Type B pancreatic cell (in vitro differentiated cells): ENCODE measurements around the gene DNAJC28. TPM values are rescaled to one million over a fixed set of nuclear protein-coding genes. Genes with fewer than 3 reads are reported as not detected.
"Not testable (repeated sequence)": the region's sequence is repeated elsewhere in the genome, so short reads cannot be mapped to it uniquely, and the experiment has no call there.

Source experiments
- DNase-seq: peaks from one replicate; pipeline ENCODE4 v3.0.0; 2021; ENCODE audit warnings: mixed read lengths; ENCODE audit not compliant: unreplicated experiment; ENCODE audit errors: extremely low spot score
- H3K27ac Mint-ChIP-seq: 2 replicates; pipeline ENCODE4 v1.8.0; 2021; ENCODE audit warnings: mild to moderate bottlenecking, mixed read lengths
- H3K27me3 Mint-ChIP-seq: 2 replicates; pipeline ENCODE4 v1.8.0; 2021; ENCODE audit warnings: mixed read lengths
- H3K36me3 Mint-ChIP-seq: 2 replicates; pipeline ENCODE4 v1.8.0; 2021; ENCODE audit warnings: mixed read lengths
- H3K4me1 Mint-ChIP-seq: one replicate; pipeline ENCODE4 v1.8.0; 2021; ENCODE audit warnings: mixed read lengths; ENCODE audit not compliant: unreplicated experiment
- H3K4me3 Mint-ChIP-seq: 2 replicates; pipeline ENCODE4 v1.8.0; 2021; ENCODE audit warnings: mild to moderate bottlenecking, mixed read lengths
- H3K9me3 Mint-ChIP-seq: 2 replicates; pipeline ENCODE4 v1.8.0; 2021; ENCODE audit warnings: mixed read lengths
- CTCF ChIP-seq: fragments of 200-600 bp; sonication (generic); conservative IDR thresholded peaks from 2 replicates; pipeline ENCODE4 v1.5.0; 2021; ENCODE audit warnings: antibody characterized with exemption, mild to moderate bottlenecking
- total RNA-seq: library from RNA; stranded (reverse); gene quantifications from 2 replicates; pipeline ENCODE4 v1.2.1, GENCODE V29; 2021; ENCODE audit warnings: low replicate concordance

Gene DNAJC28
- total RNA-seq, 1 donor from 2014 or later: 3.0 TPM

- DNase-seq: no peak
- H3K4me3 Mint-ChIP-seq: no peak overlapping the region
- H3K9me3 Mint-ChIP-seq: peaks cover 4% of the 10 kb centered on the region
- H3K27me3 Mint-ChIP-seq: no peaks in the 10 kb centered on the region
- TF ChIP-seq CTCF: no peak
- peaks cover 11% of the 10 kb centered on the region for H3K36me3 Mint-ChIP-seq
- H3K27ac Mint-ChIP-seq: no peak overlapping the region
- peaks cover 2% of the 10 kb centered on the region for H3K4me1 Mint-ChIP-seq
Measured at GRCh38 chr21:33473344-33473743, 18.2 kb downstream of the DNAJC28 start.

- Mint-ChIP-seq H3K4me3 (no peak overlapping the region), H3K27ac (no peak overlapping the region), H3K36me3 (peaks cover 9% of the 10 kb centered on the region), H3K9me3 (peaks cover 4% of the 10 kb centered on the region), H3K27me3 (no peaks in the 10 kb centered on the region), H3K4me1 (no peaks in the 10 kb centered on the region)
- TF ChIP-seq CTCF: no peak
- no peak for DNase-seq
Measured at GRCh38 chr21:33470701-33471100, 20.8 kb downstream of the DNAJC28 start.

DNA sequence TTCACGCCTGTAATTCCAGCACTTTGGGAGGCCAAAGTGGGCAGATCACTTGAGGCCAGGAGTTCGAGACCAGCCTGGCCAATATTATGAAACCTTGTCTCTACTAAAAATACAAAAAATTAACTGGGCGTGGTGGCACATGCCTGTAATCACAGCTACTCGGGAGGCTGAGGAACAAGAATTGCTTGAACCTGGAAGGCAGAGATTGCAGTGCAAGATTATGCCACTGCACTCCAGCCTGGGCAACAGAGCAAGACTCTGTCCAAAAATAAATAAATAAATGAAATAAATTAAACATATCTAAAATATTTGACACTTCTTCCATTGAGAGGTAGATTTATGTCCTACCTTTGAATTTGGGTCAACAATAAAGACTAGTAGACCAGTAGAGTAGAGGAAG is 22.3 kb downstream of the DNAJC28 start:
- DNase-seq: not testable (repeated sequence)

DNA sequence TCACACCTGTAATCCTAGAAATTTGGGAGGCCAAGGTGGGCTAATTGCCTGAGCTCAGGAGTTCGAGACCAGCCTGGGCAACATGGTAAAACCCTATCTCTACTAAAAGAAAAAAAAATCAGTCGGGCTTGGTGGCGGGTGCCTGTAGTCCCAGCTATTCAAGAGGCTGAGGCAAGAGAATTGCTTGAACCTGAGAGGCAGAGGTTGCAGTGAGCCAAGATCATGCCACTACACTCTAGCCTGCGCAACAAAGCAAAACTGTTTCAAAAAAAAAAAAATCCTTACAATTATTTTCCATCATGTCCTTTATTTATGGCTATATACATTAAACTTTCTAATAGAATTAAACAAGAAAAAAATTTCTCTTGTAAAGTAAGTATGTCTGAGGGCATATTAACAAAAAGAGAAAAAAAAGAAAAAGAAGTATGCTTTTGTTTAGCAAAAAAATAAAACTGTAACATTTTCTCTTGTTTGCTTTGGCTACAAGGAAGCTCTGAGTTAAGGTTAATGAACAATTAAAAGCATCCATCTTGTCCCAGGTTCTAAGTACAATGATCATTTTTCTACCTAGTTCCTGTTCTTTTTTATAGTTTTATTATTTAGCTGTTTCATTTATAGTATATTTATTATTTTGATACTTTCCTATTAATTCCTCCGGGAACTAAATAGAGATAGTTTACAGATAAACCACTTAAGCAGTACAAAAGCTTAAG is 29.8 kb downstream of the DNAJC28 start:
- Mint-ChIP-seq H3K36me3 (peaks cover 5% of the 10 kb centered on the region), H3K4me1 (no peaks in the 10 kb centered on the region), H3K27me3 (no peaks in the 10 kb centered on the region), H3K4me3 (no peak overlapping the region), H3K27ac (no peak overlapping the region), H3K9me3 (no peaks in the 10 kb centered on the region)
- no peak for TF ChIP-seq CTCF
- no peak for DNase-seq

More for the DNA sequence above, 22.3 kb downstream of the DNAJC28 start:
- not testable (repeated sequence) for H3K4me1 Mint-ChIP-seq, H3K36me3 Mint-ChIP-seq, H3K27me3 Mint-ChIP-seq, H3K27ac Mint-ChIP-seq, H3K4me3 Mint-ChIP-seq, H3K9me3 Mint-ChIP-seq

DNA sequence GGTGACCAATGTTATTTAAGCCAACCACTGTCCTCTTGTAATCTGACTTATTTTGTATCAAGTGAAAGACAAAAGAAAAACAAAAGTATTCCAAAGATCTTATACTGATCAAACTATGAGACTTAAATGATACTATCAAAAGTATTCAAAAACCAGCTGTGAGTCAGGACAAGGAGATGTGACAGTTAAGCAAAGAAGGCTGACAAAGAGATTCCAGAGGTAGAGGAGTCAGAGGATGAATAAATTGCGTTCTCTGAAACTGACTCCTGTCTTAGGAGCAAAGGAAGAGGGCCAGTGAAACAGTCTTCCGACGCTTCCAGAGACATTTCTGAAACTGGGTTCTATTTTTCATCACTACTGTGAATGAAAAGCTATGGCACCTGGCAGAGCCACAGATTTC is 32.7 kb downstream of the DNAJC28 start:
- no peak overlapping the region for H3K27ac Mint-ChIP-seq
- H3K9me3 Mint-ChIP-seq: no peaks in the 10 kb centered on the region
- peaks cover 5% of the 10 kb centered on the region for H3K36me3 Mint-ChIP-seq
- no peak overlapping the region for H3K4me3 Mint-ChIP-seq
- H3K4me1 Mint-ChIP-seq: no peaks in the 10 kb centered on the region
- DNase-seq: no peak
- H3K27me3 Mint-ChIP-seq: no peaks in the 10 kb centered on the region
- no peak for TF ChIP-seq CTCF

GRCh38 chr21:33455686-33456446 is 35.6 kb downstream of the DNAJC28 start:
- no peak overlapping the region for H3K27ac Mint-ChIP-seq

More at GRCh38 chr21:33455686-33456446, 35.6 kb downstream of the DNAJC28 start:
- no peak for TF ChIP-seq CTCF
- H3K27me3 Mint-ChIP-seq: no peaks in the 10 kb centered on the region
- DNase-seq: no peak
- peaks cover 10% of the 10 kb centered on the region for H3K4me1 Mint-ChIP-seq
- no peak overlapping the region for H3K4me3 Mint-ChIP-seq
- H3K9me3 Mint-ChIP-seq: no peaks in the 10 kb centered on the region
- H3K36me3 Mint-ChIP-seq: peaks cover 14% of the 10 kb centered on the region
